H1 (cell line): ENCODE data around the gene OBI1. TPM values are rescaled to one million over a fixed set of nuclear protein-coding genes. Genes with fewer than 3 reads are reported as not detected.

ENCODE experiments used
- CTCF ChIA-PET: fragments of 300-600 bp; sonication (Branson Sonifier 250); formaldehyde crosslinking; loops from one replicate; lab custom pipeline; 2021; ENCODE audit not compliant: partially characterized antibody; lab: Charles Lee
- POLR2A ChIA-PET: fragments of 300-600 bp; sonication (Branson Sonifier 250); formaldehyde crosslinking; loops from one replicate; lab custom pipeline; 2021; ENCODE audit warnings: inconsistent platforms; ENCODE audit not compliant: partially characterized antibody; lab: Charles Lee
- DNase-seq, 2 experiments: peaks; one replicate each; pipeline versions ENCODE4 v3.0.0 to v3.0.0-alpha.2; 2010 to 2022; ENCODE audit warnings: low spot score in 2 of 2, low read depth in 1 of 2, mixed read lengths in 1 of 2
- FAIRE-seq: peaks from 2 replicates; lab custom pipeline; 2011; peaks lifted over from hg19 to GRCh38; lab: Jason Lieb, UNC
- H2AFZ ChIP-seq: 2 replicates; pipeline ENCODE4 v1.8.1; 2012; ENCODE audit warnings: low read length, inconsistent platforms
- H2AK5ac ChIP-seq: 2 replicates; pipeline ENCODE4 v1.6.1; 2013; ENCODE audit warnings: low read depth, low read length
- H2BK120ac ChIP-seq: replicated peaks from 2 replicates; pipeline ENCODE3; 2013; ENCODE audit warnings: low read depth, low read length, inconsistent platforms
- H2BK12ac ChIP-seq: 2 replicates; pipeline ENCODE4 v1.6.1; 2013; ENCODE audit warnings: low read depth, low read length
- H2BK15ac ChIP-seq: 2 replicates; pipeline ENCODE4 v1.6.1; 2013; ENCODE audit warnings: low read length
- H2BK20ac ChIP-seq: 2 replicates; pipeline ENCODE4 v1.6.1; 2013; ENCODE audit warnings: low read length
- H2BK5ac ChIP-seq: 2 replicates; pipeline ENCODE4 v1.6.1; 2013; ENCODE audit warnings: low read depth, low read length
- H3K14ac ChIP-seq: 2 replicates; pipeline ENCODE4 v1.6.1; 2013; ENCODE audit warnings: inconsistent platforms; ENCODE audit not compliant: insufficient read length
- H3K18ac ChIP-seq: 2 replicates; pipeline ENCODE4 v1.6.1; 2013; ENCODE audit warnings: low read length; ENCODE audit errors: extremely low read depth
- H3K23ac ChIP-seq: 2 replicates; pipeline ENCODE4 v1.6.1; 2013; ENCODE audit warnings: inconsistent platforms; ENCODE audit not compliant: insufficient read length
- H3K23me2 ChIP-seq: 2 replicates; pipeline ENCODE4 v1.6.1; 2013; ENCODE audit warnings: low read depth, low read length
- H3K27ac ChIP-seq: 2 replicates; pipeline ENCODE4 v1.6.1; 2011; ENCODE audit warnings: low read depth, low read length, inconsistent platforms
- H3K27me3 ChIP-seq, 4 experiments: replicated peaks in 1 of 4; 1 replicate in 1 of 4; 2 replicates in 3 of 4; pipeline versions ENCODE4 v1.6.1 to v1.8.1; 2011 to 2013; ENCODE audit warnings: low read length in 3 of 4, mild to moderate bottlenecking in 3 of 4, inconsistent platforms in 2 of 4, mixed read lengths in 2 of 4, moderate library complexity in 1 of 4; ENCODE audit not compliant: control insufficient read depth in 3 of 4, insufficient read depth in 3 of 4; ENCODE audit errors: extremely low read depth in 1 of 4
- H3K36me3 ChIP-seq, 4 experiments: 2 replicates each; pipeline versions ENCODE4 v1.6.1 to v1.8.1; 2011 to 2013; ENCODE audit warnings: mild to moderate bottlenecking in 4 of 4, low read length in 3 of 4, moderate library complexity in 2 of 4, control low read depth in 1 of 4, inconsistent platforms in 1 of 4; ENCODE audit not compliant: insufficient read depth in 4 of 4, control insufficient read depth in 2 of 4
- H3K4ac ChIP-seq: replicated peaks from 2 replicates; pipeline ENCODE3; 2013; ENCODE audit warnings: low read length, low read depth, mixed read lengths, inconsistent platforms; ENCODE audit not compliant: insufficient read length
- H3K4me1 ChIP-seq, 4 experiments: replicated peaks in 1 of 4; 1 replicate in 1 of 4; 2 replicates in 3 of 4; pipeline versions ENCODE4 v1.6.1 to v1.8.1; 2011 to 2013; ENCODE audit warnings: low read length in 3 of 4, inconsistent platforms in 2 of 4, mixed read lengths in 1 of 4; ENCODE audit not compliant: insufficient read depth in 4 of 4, control insufficient read depth in 3 of 4
- H3K4me2 ChIP-seq, 2 experiments: 2 replicates each; pipeline versions ENCODE4 v1.6.1 to v1.8.1; 2011 to 2013; ENCODE audit warnings: low read depth in 2 of 2, low read length in 2 of 2, control low read depth in 1 of 2, inconsistent platforms in 1 of 2, mild to moderate bottlenecking in 1 of 2; ENCODE audit not compliant: insufficient read depth in 1 of 2
- H3K4me3 ChIP-seq, 4 experiments: fragments of 200-600, 300-600 bp in 1 of 4; sonication (generic), shearing (Covaris generic), sonication (Bioruptor Twin) in 1 of 4; 2 replicates each; pipeline versions ENCODE4 v1.5.1 to v1.8.1; 2011 to 2016; ENCODE audit warnings: low read length in 4 of 4, low read depth in 3 of 4, control low read depth in 2 of 4, inconsistent platforms in 2 of 4, mild to moderate bottlenecking in 2 of 4, mixed read lengths in 1 of 4, moderate library complexity in 1 of 4; ENCODE audit not compliant: insufficient read depth in 2 of 4; ENCODE audit errors: extremely low read depth in 1 of 4
- H3K56ac ChIP-seq: replicated peaks from 2 replicates; pipeline ENCODE3; 2013; ENCODE audit warnings: low read depth, mild to moderate bottlenecking, mixed read lengths, low read length, inconsistent platforms; ENCODE audit not compliant: insufficient read length
- H3K79me1 ChIP-seq: 2 replicates; pipeline ENCODE4 v1.6.1; 2013; ENCODE audit warnings: low read depth, low read length, control low read depth
- H3K79me2 ChIP-seq, 2 experiments: 2 replicates each; pipeline versions ENCODE4 v1.6.1 to v1.8.1; 2012 to 2013; ENCODE audit warnings: low read length in 2 of 2, mild to moderate bottlenecking in 2 of 2, inconsistent platforms in 1 of 2; ENCODE audit not compliant: insufficient read depth in 2 of 2, control insufficient read depth in 1 of 2
- H3K9ac ChIP-seq, 4 experiments: replicated peaks in 1 of 4; 1 replicate in 1 of 4; 2 replicates in 3 of 4; pipeline versions ENCODE4 v1.6.1 to v1.8.1; 2011 to 2013; ENCODE audit warnings: low read depth in 3 of 4, low read length in 3 of 4, control low read depth in 2 of 4, mild to moderate bottlenecking in 2 of 4, moderate library complexity in 2 of 4, inconsistent platforms in 1 of 4; ENCODE audit errors: extremely low read depth in 1 of 4
- H3K9me3 ChIP-seq, 2 experiments: 2 replicates each; pipeline versions ENCODE4 v1.6.1 to v1.8.1; 2012 to 2013; ENCODE audit warnings: mild to moderate bottlenecking in 2 of 2, moderate library complexity in 2 of 2, control low read depth in 1 of 2, inconsistent platforms in 1 of 2, low read depth in 1 of 2, low read length in 1 of 2, mixed read lengths in 1 of 2; ENCODE audit not compliant: insufficient read depth in 2 of 2
- H4K20me1 ChIP-seq, 2 experiments: replicated peaks in 1 of 2; 2 replicates each; pipeline versions ENCODE3 to v1.8.1; 2011 to 2013; ENCODE audit warnings: inconsistent platforms in 2 of 2, low read length in 2 of 2, mild to moderate bottlenecking in 1 of 2; ENCODE audit not compliant: insufficient read depth in 2 of 2, control insufficient read depth in 1 of 2
- H4K5ac ChIP-seq: 2 replicates; pipeline ENCODE4 v1.6.1; 2013; ENCODE audit warnings: low read length, low read depth, mixed read lengths, inconsistent platforms; ENCODE audit not compliant: insufficient read length
- H4K8ac ChIP-seq: 2 replicates; pipeline ENCODE4 v1.8.0; 2013; ENCODE audit warnings: mild to moderate bottlenecking, moderate library complexity, low read length, inconsistent platforms; ENCODE audit not compliant: insufficient read depth; ENCODE audit errors: extremely low read depth
- H4K91ac ChIP-seq: replicated peaks from 2 replicates; pipeline ENCODE3; 2013; ENCODE audit warnings: low read length, mixed read lengths, inconsistent platforms; ENCODE audit not compliant: insufficient read length
- CEBPB ChIP-seq: IDR thresholded peaks from 2 replicates; pipeline ENCODE4 v1.6.1; 2012; ENCODE audit warnings: low read depth, low read length
- CHD1 ChIP-seq: IDR thresholded peaks from 2 replicates; pipeline ENCODE4 v1.6.1; 2012; ENCODE audit warnings: low read depth, low read length, improper control_type of control experiment
- EP300 ChIP-seq, 2 experiments: IDR thresholded peaks; 1 replicate in 1 of 2; 2 replicates in 1 of 2; pipeline ENCODE4 v1.6.1; 2011 to 2012; ENCODE audit warnings: low read depth in 2 of 2, low read length in 2 of 2, mild to moderate bottlenecking in 2 of 2, borderline replicate concordance in 1 of 2, inconsistent platforms in 1 of 2, moderate library complexity in 1 of 2
- FOSL1 ChIP-seq: IDR thresholded peaks from 2 replicates; pipeline ENCODE4 v1.6.1; 2011; ENCODE audit warnings: mild to moderate bottlenecking, low read depth, low read length, moderate library complexity; ENCODE audit not compliant: insufficient read depth
- RXRA ChIP-seq: IDR thresholded peaks from 2 replicates; pipeline ENCODE4 v1.6.1; 2011; ENCODE audit warnings: low read depth, mild to moderate bottlenecking, low read length, moderate library complexity; ENCODE audit not compliant: insufficient read depth
- SIN3A ChIP-seq, 2 experiments: IDR thresholded peaks in 1 of 2; conservative IDR thresholded peaks in 1 of 2; 2 replicates each; pipeline ENCODE4 v1.6.1; 2011 to 2012; ENCODE audit warnings: low read length in 2 of 2, improper control_type of control experiment in 1 of 2, low read depth in 1 of 2, mild to moderate bottlenecking in 1 of 2
- SIX5 ChIP-seq: IDR thresholded peaks from 2 replicates; pipeline ENCODE4 v1.6.1; 2011; ENCODE audit warnings: mild to moderate bottlenecking, low read depth, low read length
- SP1 ChIP-seq: IDR thresholded peaks from 2 replicates; pipeline ENCODE4 v1.6.1; 2011; ENCODE audit warnings: low read depth, low read length
- SP4 ChIP-seq: IDR thresholded peaks from 2 replicates; pipeline ENCODE4 v1.6.1; 2012; ENCODE audit warnings: low read length, inconsistent platforms
- TAF7 ChIP-seq: optimal IDR thresholded peaks from 2 replicates; pipeline ENCODE3; 2011; ENCODE audit warnings: low read depth, mild to moderate bottlenecking, inconsistent platforms, low read length, moderate library complexity, borderline replicate concordance
- WGBS, 2 experiments: shearing (Covaris generic) in 1 of 2; methylation state at CpG; one replicate each; pipeline versions ENCODE4 v1.1.6 to v1.1.7; 2013 to 2015; ENCODE audit warnings: low lambda C conversion rate in 2 of 2, mixed read lengths in 2 of 2, inconsistent platforms in 1 of 2, low coverage in 1 of 2, missing lambda C conversion rate in 1 of 2; ENCODE audit not compliant: insufficient replicate concordance in 2 of 2, insufficient coverage in 1 of 2, insufficient read length in 1 of 2; ENCODE audit errors: extremely low coverage in 1 of 2, missing lambda C conversion rate in 1 of 2; 5-methylcytosine and 5-hydroxymethylcytosine counted together
- polyA plus RNA-seq, 7 experiments: library from polyadenylated mRNA; depleted of rRNA in 3 of 7; stranded (reverse) in 5 of 7; unstranded in 2 of 7; fragments of >200 nt in 5 of 7; fragments of 200-250 nt in 2 of 7; gene quantifications; 1 replicate in 5 of 7; 2 replicates in 1 of 7; 4 replicates in 1 of 7; pipeline versions ENCODE4 v1.2.1 to v1.2.3, GENCODE V29; 2011 to 2013; ENCODE audit warnings: missing spikeins in 2 of 7, mixed read lengths in 2 of 7
- total RNA-seq: library from RNA; stranded (reverse); fragmentation: NEBNext Ultra II Directional; extraction: Animal tissue kit (Norgen Biotek cat#: 25700); gene quantifications from 2 replicates; pipeline ENCODE4 v1.2.1, GENCODE V29; 2021
- TF ChIP-seq, protein P1 (sequence below): IDR thresholded peaks from 2 replicates; pipeline ENCODE4 v1.6.1; 2012; ENCODE audit warnings: inconsistent platforms

Gene OBI1
- total and polyA plus RNA-seq, 2 of the 8 experiments (the other 6 are each of a cell fraction or from before 2014, with no cell fraction given) = 7.1 to 14.3 TPM

GRCh38 chr13:78603240-78603957 lies 55.6 kb downstream of the OBI1 start, which contains the start of gene POU4F1:
POU4F1 (minus strand) TSS chr13:78603552; CDS start chr13:78603326, 226 bp downstream.
- peaks cover 6 to 46% (median 18%) of the 10 kb centered on the region in 4 experiments for H3K4me1 ChIP-seq
- TF ChIP-seq SP1 = no peak
- TF ChIP-seq, protein P1, sequence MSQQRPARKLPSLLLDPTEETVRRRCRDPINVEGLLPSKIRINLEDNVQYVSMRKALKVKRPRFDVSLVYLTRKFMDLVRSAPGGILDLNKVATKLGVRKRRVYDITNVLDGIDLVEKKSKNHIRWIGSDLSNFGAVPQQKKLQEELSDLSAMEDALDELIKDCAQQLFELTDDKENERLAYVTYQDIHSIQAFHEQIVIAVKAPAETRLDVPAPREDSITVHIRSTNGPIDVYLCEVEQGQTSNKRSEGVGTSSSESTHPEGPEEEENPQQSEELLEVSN = peak; percentile 92
- 0 out of 2 replicates have a peak, but pooled peaks have one; percentile 17 for TF ChIP-seq FOSL1
- no peak for TF ChIP-seq EP300 (IDR thresholded peaks at IDR 0.05; ENCODE audit: borderline replicate concordance in 1 of 2, low read depth in 2 of 2, low read length in 2 of 2)
- TF ChIP-seq CHD1 = no peak
- TF ChIP-seq SIX5 = no peak
- TF ChIP-seq SP4 = no peak
- no peak for TF ChIP-seq RXRA
- TF ChIP-seq TAF7 = peak; percentile 8
- peak; percentile 89 to 93; a peak in 3 of 4 replicates for TF ChIP-seq SIN3A (conservative IDR thresholded peaks at IDR 0.05 in 1 of 2, IDR thresholded peaks at IDR 0.05 in 1 of 2; ENCODE audit: low read depth in 1 of 2, low read length in 2 of 2)
- TF ChIP-seq CEBPB = no peak

More at GRCh38 chr13:78603240-78603957, 55.6 kb downstream of the OBI1 start, which contains the start of gene POU4F1:
- Histone ChIP-seq H3K27me3 (peaks cover 90 to 97% (median 97%) of the 10 kb centered on the region in 4 experiments), H3K14ac (no peak within 1 kb of the TSS), H4K91ac (no peak within 1 kb of the TSS), H2BK5ac (no peak within 1 kb of the TSS), H3K9ac (no peak within 1 kb of the TSS), H3K79me1 (no peaks in the 10 kb centered on the region), H3K4me3 (peak within 1 kb of the TSS; percentile 28 to 67 (median 41)), H3K18ac (no peak within 1 kb of the TSS), H2BK20ac (no peak within 1 kb of the TSS; the same call in 1 of the 2 replicates), H3K4me2 (peak within 1 kb of the TSS; percentile 79 to 89), H4K8ac (no peak within 1 kb of the TSS; the same call in 1 of the 2 replicates), H3K23me2 (peaks cover 26% of the 10 kb centered on the region; the same call in 1 of the 2 replicates), H3K56ac (peak within 1 kb of the TSS; percentile 62), H2AFZ (no peak within 1 kb of the TSS), H2BK15ac (peak within 1 kb of the TSS; percentile 92; the same call in 1 of the 2 replicates), H2BK12ac (peak within 1 kb of the TSS; percentile 93), H2BK120ac (no peak within 1 kb of the TSS), H4K20me1 (peaks cover 15 to 30% of the 10 kb centered on the region in 2 experiments), H3K36me3 (no peaks in the 10 kb centered on the region), H2AK5ac (no peak within 1 kb of the TSS), H3K27ac (no peak within 1 kb of the TSS), H3K4ac (no peak within 1 kb of the TSS), H4K5ac (no peak within 1 kb of the TSS), H3K9me3 (no peaks in the 10 kb centered on the region), H3K23ac (no peak within 1 kb of the TSS), H3K79me2 (no peaks in the 10 kb centered on the region)
- POLR2A ChIA-PET = interaction anchor here (0.6 to 0.8 kb wide), 2 partner anchors 14 to 123 kb away, joined by 3 to 4 read pairs; no protein-coding TSS in a partner anchor
- DNase-seq (peak in 1 of 2 experiments; percentile 90), FAIRE-seq (no peak)
- CTCF ChIA-PET = interaction anchor here (1.0 to 2.6 kb wide), 4 partner anchors 9 to 375 kb away, joined by 4 to 8 read pairs (median 6); no protein-coding TSS in a partner anchor
- 1% methylated on average over 65 of the region's 80 CpGs; no CpG with 5 or more reads in 1 of the 2 experiments for whole genome bisulfite sequencing, 2 experiments
